ENCODE data around the gene METTL16.

Gene METTL16

DNA sequence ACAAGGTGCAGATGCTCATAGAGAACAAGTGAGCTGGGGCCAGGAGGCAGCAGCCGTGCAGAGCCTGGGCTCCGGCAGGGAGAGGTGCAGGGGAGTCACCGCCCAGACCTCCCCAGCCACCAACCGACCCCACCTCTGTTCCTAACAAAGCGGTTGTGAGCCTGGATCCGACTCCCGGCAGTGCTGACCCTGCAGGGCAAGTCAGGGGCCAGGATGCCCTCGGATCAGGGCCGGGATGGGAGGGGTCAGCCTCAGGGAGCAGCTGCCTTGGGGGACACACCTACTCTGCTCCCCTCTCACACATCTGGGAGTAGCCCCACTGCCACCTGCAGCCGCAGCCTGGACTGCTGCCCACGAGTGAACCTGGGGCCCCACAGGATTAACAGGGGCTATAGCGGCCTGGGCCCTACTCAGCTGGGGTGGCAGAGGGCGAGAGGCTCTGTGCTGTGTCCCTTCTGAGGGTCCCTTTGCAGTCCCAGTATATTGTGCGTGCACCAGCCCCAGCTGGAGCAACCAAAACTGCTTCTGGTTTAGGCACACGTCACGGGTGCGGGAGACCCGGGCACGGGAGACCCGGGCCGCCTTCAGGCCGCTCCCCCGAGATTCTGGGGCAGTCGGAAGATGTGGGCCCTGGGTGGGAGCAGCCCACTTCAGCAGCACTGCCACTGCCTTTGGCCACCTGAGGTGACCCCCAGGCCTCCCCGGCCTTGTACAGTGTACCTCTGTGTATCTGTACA is 132.0 kb downstream of the METTL16 start:
- no peak for DNase-seq

DNA sequence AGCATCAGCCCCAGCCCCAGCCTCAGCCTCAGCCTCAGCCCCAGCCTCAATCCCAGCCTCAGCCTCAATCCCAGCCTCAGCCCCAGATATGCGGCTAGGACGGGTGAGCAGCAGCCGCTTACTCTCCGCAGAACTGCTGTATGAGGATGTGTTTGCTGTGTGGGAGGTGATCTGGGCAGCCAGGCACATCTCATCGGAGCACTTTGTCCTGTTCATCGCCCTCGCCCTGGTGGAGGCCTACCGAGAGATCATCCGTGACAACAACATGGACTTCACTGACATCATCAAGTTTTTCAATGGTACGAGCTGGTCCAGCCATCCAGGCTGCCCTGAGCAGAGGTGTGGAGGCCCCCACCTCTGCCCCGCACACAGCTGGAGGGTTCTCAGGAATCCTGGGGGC is 132.8 kb downstream of the METTL16 start:
- no peak for DNase-seq

DNA sequence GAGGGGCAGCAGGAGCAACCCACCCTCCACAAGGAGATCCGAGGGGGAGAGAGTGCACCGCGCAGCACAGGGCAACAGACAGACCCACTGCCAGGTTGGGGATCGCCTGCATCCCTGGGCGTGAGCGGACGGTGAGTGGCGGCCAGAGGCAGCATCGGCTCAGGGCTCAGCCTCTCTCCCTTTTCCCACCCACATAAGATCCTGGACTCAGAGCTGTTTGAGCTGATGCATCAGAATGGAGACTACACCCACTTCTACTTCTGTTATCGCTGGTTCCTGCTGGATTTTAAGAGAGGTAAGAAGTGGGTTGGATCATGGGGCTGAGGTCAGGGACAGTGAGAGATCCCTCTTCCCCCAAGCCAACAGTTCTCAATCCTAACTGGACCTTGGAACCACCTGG is 134.0 kb downstream of the METTL16 start:
- no peak for DNase-seq

DNA sequence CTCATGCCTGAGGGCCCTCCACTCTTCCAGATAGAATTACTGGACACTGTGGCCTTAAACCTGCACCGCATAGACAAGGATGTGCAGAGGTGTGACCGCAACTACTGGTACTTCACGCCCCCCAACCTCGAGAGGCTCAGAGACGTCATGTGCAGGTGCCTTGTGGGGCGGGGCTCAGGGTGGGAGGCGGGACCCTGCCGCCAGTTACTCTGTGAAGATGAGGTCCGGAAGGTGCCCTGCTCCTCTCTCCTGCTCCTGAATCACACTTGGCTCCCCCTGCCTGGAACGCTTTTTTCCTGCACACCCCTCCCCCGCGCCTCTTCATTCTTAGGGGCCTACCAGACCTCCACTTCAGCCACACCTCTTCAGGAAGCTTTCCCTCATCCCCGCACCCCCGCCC is 135.6 kb downstream of the METTL16 start:
- DNase-seq = no peak

DNA sequence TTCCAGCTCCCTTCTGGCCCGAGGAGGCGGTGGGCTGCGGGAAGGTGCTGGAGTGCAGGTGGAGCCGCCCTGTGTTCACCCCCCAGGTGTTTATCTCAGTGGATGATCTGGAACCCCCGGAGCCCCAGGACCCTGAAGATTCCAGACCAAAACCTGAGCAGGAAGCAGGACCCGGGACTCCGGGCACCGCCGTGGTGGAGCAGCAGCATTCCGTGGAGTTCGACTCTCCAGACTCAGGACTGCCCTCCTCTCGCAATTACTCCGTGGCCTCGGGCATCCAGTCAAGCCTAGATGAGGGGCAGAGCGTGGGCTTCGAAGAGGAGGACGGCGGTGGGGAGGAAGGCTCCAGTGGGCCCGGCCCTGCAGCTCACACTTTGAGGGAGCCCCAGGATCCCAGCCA is 136.3 kb downstream of the METTL16 start:
- DNase-seq = no peak

DNA sequence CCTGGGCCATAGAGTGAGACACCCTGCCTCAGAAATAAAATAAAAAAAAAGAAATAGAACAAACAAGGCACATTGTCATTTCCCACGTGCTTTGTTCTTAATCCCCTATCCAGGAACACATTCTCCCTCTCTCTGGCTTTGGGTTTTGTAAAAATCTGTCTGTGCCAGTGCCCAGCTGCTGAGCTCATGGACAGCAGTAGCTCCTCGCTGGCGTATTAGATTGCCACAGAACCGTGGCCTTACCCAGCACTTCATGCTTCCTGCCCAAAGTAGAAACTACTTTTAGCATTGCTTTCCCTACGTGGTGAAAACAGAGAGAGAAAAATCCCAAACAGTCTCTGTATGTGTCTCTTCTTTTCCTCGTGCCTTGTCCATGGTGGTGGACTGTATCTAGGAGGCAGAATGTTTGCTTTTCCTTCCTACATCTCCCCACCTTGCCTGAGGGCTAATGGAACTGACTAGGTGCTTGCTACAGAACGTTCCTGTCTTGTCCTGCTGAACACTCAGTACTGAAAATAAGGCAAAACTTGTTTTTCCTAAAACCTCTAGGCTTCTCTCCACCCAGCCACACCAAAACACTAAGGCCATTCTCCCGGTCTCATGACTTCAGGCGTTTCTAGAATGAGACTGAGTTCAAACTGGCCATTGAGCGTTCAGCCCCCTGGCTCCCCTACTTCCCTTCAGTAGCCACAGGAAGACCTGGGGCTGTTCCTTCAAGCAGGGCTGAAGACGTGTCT is 137.0 kb downstream of the METTL16 start:
- no peak for DNase-seq

DNA sequence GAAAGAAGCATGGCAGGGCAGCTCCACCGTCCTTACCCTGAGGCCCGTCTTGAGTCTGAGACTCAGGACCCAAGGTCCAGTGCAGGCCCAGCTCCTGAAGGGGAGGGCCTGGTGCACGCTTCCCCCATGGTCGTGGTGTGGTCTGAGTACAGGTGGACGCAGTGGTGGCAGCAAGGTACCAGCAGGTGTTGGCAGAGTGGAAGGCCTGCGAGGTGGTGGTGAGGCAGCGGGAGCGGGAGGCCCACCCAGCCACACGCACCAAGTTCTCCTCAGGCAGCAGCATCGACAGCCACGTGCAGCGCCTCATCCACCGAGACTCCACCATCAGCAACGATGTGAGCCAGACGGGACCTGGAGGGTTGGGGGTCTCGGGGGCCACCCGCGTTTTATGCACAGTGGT is 138.5 kb downstream of the METTL16 start:
- no peak for DNase-seq

DNA sequence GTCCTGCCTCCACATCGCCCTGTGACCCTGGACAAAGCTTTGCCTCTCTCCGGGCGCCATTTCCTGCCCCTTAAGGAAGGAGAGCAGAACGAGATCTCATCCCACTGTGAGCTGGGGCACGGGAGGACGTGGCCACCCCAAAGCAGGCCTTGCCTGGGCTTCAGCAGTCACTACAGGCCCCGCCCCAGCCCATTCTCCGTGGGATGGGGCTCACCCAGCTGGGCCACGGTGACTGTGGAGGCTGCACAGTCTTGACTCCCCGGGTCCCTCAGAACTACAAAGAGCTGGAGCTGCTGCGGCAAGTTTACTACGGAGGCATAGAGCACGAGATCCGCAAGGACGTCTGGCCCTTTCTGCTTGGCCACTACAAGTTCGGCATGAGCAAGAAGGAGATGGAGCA is 139.0 kb downstream of the METTL16 start:
- no peak for DNase-seq

DNA sequence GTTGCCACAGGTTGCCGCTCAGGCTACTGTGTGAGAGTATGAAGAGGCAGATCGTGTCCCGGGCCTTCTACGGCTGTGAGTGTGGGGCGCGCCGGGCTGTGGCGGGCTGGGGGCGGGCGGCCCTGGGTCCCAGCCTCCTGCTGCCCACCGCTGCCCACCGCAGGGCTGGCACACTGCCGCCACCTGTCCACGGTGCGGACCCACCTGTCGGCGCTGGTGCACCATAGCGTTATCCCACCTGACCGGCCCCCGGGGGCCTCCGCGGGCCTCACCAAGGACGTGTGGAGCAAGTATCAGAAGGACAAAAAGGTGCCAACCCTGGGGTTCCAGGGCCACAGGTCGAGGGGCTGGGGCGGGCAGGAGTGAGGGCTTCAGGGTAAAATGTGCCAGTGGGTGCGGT is 139.5 kb downstream of the METTL16 start:
- DNase-seq = no peak

DNA sequence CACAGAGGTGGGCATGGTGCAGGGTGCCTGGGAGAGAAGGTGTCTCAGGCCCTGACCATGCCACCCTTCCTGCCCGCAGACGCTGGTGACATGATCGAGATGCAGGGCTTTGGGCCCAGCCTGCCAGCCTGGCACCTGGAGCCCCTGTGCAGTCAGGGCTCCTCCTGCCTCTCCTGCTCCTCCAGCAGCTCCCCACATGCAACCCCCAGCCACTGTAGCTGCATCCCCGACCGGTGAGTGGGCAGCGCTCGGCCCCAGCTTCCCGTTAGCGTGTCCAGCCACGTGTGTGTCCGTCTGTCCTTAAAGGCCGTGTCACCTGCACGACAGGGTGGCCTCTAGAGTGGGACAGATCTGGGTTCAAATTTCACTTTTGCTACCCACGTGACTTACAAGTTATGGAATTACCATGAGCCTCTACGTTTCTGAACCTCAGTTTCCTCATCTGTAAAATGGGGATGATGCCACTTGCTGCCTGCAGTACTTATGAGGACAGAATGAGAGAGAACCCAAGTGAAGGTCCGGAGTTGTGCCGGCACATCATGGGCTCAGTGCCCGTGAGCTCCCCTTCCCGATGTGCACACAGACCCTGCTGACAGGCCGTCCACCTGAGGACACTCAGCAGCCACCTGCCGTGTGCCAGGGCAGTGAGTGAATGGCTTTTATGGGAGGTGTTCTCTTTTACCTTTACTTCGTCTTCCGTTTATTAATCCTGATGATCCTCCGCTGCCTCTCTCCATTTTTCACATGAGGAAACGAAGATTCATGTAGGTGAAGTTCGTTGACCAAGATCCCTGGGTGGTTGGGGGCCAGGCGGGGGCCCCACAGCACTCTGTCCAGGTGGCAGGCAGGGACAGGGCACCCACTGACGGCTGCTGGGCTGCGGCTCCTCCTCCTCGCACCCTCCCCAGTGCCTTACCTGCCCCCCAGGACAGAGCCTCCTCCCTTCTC is 140.2 kb downstream of the METTL16 start:
- no peak for DNase-seq

DNA sequence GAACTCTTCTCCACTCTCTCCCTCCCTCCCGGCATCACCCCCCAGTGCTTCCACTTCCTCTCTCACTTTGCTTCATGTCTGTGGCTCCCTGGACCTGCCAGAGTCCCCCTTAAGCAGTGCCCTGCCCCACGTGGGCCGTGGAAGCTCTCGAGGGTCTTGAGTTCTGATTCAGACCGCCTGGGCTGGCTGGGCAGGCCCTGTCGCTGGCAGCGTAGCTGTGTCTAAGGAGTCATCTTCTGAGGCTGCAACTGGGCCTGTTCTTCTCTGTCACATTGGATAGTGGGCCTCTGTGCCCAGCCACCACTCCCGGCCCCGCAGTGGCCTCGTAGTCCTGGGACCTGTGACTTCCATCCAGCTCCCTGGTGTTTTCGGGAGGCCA is 141.5 kb downstream of the METTL16 start:
- no peak for DNase-seq

DNA sequence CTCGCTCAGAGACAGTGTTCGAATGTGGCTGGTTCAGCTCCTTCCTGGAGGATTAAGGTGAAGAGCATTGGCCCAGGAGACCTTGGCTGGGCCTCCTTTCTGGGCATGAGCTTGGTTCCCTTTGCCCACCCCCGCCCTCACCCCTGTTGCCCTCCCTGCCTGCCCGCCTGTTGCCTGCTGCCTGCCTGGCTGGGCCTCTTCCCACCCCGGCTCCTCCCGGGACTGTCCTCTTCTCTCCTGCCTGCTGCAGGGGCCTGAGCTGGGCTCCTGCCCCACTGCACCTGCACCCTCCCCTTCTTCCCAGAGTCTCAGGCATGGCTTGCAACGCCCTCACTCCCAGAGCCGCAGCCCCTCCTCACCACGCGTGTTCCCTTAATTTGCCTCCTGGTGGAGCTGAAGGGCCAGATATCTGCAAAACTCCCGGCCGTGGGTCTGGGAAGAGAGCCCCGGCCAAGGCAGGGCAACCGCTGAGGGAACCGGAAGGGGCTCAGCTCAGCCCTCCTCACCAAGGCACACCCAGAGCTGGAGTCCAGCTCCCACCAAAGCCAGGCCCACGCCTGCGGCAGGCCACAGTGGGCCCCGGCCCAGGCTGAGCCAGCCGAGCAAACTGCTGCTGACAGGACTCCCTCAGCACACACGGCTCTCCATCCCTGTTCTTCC is 142.0 kb downstream of the METTL16 start:
- DNase-seq = no peak

DNA sequence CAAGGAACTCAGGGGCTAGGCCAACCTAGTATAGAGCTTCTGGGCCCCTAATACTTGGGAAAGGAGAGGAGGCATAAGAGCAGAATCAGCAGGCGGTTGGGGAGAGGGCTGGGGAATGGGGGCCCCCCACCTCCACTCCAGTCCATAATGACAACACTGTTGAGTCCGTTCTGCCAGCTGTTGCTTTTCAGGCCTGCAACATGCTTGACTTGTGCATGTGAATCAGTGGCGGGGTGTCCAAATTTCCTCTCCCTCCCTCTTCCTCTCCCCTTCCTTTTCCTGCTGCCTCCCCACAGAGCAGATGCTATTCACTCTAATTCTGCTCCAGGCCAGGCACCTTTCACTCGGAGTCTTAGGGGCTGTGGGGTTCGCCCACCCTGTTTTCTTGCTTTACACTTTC is 142.6 kb downstream of the METTL16 start:
- no peak for DNase-seq

DNA sequence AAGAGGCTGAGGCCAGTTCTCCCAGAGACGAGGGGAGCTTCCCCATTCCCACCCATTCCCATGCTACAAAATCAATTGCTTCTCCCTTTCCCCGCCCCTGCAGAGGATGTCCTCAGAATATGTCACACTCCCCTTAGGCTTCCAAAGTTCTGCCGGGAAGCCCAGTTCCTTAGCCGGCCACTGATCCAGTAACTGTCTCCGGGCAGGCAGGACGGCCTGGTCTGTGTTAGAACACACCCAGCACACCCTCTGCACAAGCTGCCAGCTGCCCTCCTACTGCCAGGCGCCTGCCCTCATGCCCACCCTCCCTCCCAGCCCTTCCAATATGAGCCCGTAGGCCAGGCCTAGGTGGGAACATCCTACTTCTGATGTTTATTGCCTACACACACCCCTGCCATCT is 143.3 kb downstream of the METTL16 start:
- no peak for DNase-seq

DNA sequence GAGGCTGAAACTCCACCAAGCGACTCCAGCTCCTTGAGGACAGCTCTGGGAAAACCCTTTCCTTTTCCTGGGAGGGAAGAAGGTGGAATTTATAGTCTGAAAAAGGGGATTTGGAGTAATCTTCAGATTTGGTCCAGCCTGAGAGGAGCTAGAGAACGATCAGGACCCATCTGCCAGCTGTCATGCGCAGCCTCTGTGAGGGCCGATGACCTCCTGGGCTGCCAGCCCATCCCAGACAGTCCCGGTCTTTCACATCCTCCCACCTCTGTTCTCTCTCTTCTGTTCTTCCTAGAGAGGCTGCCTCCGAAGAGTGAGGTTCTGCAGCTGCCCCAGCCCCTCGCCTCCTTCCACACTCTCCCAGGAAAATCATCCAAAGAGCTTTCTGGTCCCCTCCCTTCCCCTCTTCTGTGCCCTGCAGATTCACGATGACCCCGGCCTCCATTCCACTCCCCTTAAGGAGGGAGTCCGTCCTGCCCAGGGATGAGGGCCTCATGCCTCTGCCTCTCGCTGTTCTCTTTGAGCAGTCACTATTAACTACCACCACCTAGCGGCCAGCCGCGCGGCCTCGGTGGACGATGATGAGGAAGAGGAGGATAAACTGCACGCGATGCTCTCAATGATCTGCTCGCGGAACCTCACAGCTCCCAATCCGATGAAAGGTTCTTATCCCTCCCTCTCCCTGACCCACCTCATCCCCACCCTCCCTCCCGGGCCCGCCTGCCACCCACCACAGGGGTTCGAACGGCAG is 144.8 kb downstream of the METTL16 start:
- no peak for DNase-seq

Measured in T-helper 2 cell (primary cell).